Measurements from ENCODE around the gene HMCN1.
A peak's percentile ranks its signal among the peaks of the same experiment; 100 is the strongest.

Gene HMCN1

GRCh38 chr1:185733818-185734735, at the start of gene HMCN1:
Gene HMCN1 (plus strand): TSS chr1:185734391. CDS start chr1:185734780, 389 bp downstream.
- peak; percentile 2 for DNase-seq

GRCh38 chr1:185686821-185687778, 47.1 kb upstream of the HMCN1 start:
- no peak for DNase-seq

GRCh38 chr1:185690527-185690926, 43.7 kb upstream of the HMCN1 start:
- DNase-seq: no peak

- no peak for DNase-seq
Observed at GRCh38 chr1:185693654-185694053, 40.5 kb upstream of the HMCN1 start.

- DNase-seq: no peak
Observed at GRCh38 chr1:185694081-185694480, 40.1 kb upstream of the HMCN1 start.

GRCh38 chr1:185695299-185695698, 38.9 kb upstream of the HMCN1 start:
- DNase-seq: no peak

- no peak for DNase-seq
Observed at GRCh38 chr1:185696422-185697150, 37.6 kb upstream of the HMCN1 start.

- DNase-seq: no peak
Observed at GRCh38 chr1:185699874-185700273, 34.3 kb upstream of the HMCN1 start.

GRCh38 chr1:185701650-185702049, 32.5 kb upstream of the HMCN1 start:
- no peak for DNase-seq

GRCh38 chr1:185704181-185704580, 30.0 kb upstream of the HMCN1 start:
- no peak for DNase-seq

- DNase-seq: no peak
Observed at GRCh38 chr1:185716095-185716494, 18.1 kb upstream of the HMCN1 start.

GRCh38 chr1:185719021-185719420, 15.2 kb upstream of the HMCN1 start:
- no peak for DNase-seq

- no peak for DNase-seq
Observed at GRCh38 chr1:185720633-185721272, 13.4 kb upstream of the HMCN1 start.

GRCh38 chr1:185721553-185721952, 12.6 kb upstream of the HMCN1 start:
- DNase-seq: no peak

- DNase-seq: no peak
Observed at GRCh38 chr1:185722098-185722497, 12.1 kb upstream of the HMCN1 start.

- DNase-seq: no peak
Observed at GRCh38 chr1:185727726-185728125, 6.5 kb upstream of the HMCN1 start.

GRCh38 chr1:185731446-185731845, 2.7 kb upstream of the HMCN1 start:
- DNase-seq: no peak

- DNase-seq: no peak
Observed at GRCh38 chr1:185732951-185733350, 1.2 kb upstream of the HMCN1 start.

- no peak for DNase-seq
Observed at GRCh38 chr1:185734929-185735700, 924 bp downstream of the HMCN1 start.

GRCh38 chr1:185735701-185736064, 1.5 kb downstream of the HMCN1 start:
- no peak for DNase-seq

GRCh38 chr1:185739967-185740366, 5.8 kb downstream of the HMCN1 start:
- DNase-seq: no peak

- DNase-seq: no peak
Observed at GRCh38 chr1:185741551-185741950, 7.4 kb downstream of the HMCN1 start.

All from activated CD4-positive, alpha-beta T cell treated with anti-CD3 and anti-CD28 coated beads, Interleukin-2, amount 50 U/mL, for 1 hour (primary cell).